Measurements from ENCODE around the gene ATP5IF1.
A peak's percentile ranks its signal among the peaks of the same experiment; 100 is the strongest.

ATP5IF1 gene

DNA sequence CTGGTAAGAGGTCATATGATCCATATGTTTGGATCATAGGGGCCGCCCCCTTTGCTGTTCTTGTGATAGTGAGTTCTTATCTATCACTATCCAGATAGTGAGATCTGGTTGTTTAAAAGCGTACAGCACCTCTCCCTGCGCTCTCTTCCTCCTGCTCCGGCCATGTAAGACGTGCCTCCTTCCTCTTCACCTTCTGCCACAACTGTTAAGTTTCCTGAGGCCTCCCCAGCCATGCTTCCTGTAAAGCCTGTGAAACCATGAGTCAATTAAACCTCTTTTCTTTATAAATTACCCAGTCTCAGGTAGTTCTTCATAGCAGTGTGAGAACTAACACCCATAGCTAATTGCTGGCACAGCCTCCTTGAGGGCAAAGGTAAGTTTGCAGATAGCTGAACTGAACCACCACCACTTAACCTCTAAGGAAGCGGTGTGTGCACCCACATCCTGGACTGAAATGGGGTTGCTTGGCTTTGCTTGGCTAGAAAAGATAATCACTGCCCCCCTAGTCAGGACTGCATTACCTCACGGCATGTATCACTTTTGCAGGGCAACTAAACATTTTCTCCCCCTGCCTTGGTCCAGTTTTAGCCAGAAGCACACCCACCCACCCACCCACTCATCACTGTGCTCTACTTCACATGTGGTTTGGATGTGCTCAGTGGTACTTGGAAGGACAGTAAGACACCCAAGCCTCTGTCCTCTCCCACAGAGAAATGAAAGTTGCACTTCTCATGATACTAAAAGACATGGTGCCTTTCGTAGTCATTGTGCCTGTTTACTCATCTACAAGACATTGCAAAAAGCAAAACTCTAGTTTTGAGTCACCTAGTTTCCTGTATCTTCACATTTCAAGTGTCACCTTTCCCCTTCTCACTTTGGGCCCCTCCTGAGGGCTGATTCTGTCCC lies 36.3 kb upstream of the ATP5IF1 start:
- peaks cover 27 to 30% of the 10 kb centered on the region in 2 donors for H3K4me1 ChIP-seq (ENCODE audit: control insufficient read depth in 1 of 2, insufficient read depth in 2 of 2, low read length in 2 of 2)
- no peaks in the 10 kb centered on the region for H3K27me3 ChIP-seq (ENCODE audit: control insufficient read depth in 1 of 2, insufficient read depth in 2 of 2, low read length in 2 of 2)
- no peaks in the 10 kb centered on the region for H3K9me3 ChIP-seq (ENCODE audit: control insufficient read depth in 1 of 2, low read length in 2 of 2)
- peak overlapping the region; percentile 15 to 21 for H3K4me3 ChIP-seq (ENCODE audit: low read depth in 1 of 2, low read length in 2 of 2)
- H3K9ac ChIP-seq (ENCODE audit: low read depth in 1 of 2, low read length in 2 of 2) = no peak overlapping the region
- H3K27ac ChIP-seq (ENCODE audit: low read depth, low read length) = no peak overlapping the region
- H3K36me3 ChIP-seq (ENCODE audit: control insufficient read depth in 1 of 2, insufficient read depth in 2 of 2, low read length in 2 of 2) = peaks cover 21 to 52% of the 10 kb centered on the region in 2 donors

DNA sequence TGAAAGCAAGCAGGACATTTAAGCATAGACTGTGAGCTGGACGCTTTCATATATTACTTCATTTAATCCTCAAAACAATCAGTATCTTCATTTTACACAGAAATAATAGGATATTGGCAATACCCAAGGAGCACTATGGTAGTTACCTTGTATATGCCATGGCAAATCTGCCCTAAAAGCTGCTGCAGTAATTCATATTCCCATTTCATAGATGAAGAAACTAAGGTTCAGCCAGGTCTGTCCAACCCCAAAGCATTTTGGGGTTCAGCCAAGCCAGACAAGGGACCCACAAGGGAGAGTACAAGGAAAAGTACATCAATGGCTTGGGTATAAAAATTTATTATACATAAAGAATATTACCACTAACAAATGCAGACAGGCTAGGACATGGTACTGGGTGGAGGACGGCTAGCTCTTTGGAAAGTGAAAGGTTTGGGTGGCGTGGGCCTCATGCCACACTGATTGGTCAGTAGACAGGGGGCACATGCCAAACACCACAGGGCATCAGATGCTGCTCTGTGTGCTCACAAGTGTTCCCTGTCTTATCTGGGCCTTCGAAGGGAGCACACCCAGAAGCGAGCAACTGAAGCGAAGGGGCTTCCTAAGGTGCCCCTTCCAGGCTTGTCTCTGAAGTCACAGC lies 35.6 kb upstream of the ATP5IF1 start:
- Histone ChIP-seq H3K4me1 (ENCODE audit: control insufficient read depth in 1 of 2, insufficient read depth in 2 of 2, low read length in 2 of 2) (peaks cover 27 to 34% of the 10 kb centered on the region in 2 donors), H3K9me3 (ENCODE audit: control insufficient read depth in 1 of 2, low read length in 2 of 2) (no peaks in the 10 kb centered on the region), H3K4me3 (ENCODE audit: low read depth in 1 of 2, low read length in 2 of 2) (peak overlapping the region in 1 of 2 donors; percentile 15), H3K9ac (ENCODE audit: low read depth in 1 of 2, low read length in 2 of 2) (no peak overlapping the region), H3K36me3 (ENCODE audit: control insufficient read depth in 1 of 2, insufficient read depth in 2 of 2, low read length in 2 of 2) (peaks cover 21 to 54% of the 10 kb centered on the region in 2 donors), H3K27me3 (ENCODE audit: control insufficient read depth in 1 of 2, insufficient read depth in 2 of 2, low read length in 2 of 2) (no peaks in the 10 kb centered on the region), H3K27ac (ENCODE audit: low read depth, low read length) (no peak overlapping the region)

DNA sequence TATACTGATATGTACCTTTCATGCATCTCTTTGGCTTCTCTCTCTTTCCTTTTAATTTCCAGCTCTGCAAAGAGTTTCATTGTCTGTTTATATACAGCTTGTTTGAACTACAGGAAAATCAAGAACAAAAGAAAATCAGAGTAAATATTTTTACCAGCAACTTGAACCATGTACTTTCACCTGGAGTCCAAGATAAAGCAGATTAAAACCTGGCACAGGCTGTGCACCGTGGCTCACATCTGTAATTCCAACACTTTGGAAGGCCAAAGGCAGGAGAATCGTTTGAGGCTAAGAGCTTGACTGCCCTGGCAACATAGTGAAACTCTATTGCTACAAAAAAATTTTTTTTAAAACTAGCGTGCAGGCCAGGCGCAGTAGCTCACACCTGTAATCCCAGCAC lies 30.7 kb upstream of the ATP5IF1 start:
- Histone ChIP-seq H3K36me3 (ENCODE audit: control insufficient read depth in 1 of 2, insufficient read depth in 2 of 2, low read length in 2 of 2) (peaks cover 24 to 57% of the 10 kb centered on the region in 2 donors), H3K9ac (ENCODE audit: low read depth in 1 of 2, low read length in 2 of 2) (no peak overlapping the region), H3K4me1 (ENCODE audit: control insufficient read depth in 1 of 2, insufficient read depth in 2 of 2, low read length in 2 of 2) (peaks cover 9 to 16% of the 10 kb centered on the region in 2 donors), H3K4me3 (ENCODE audit: low read depth in 1 of 2, low read length in 2 of 2) (no peak overlapping the region), H3K27me3 (ENCODE audit: control insufficient read depth in 1 of 2, insufficient read depth in 2 of 2, low read length in 2 of 2) (no peaks in the 10 kb centered on the region), H3K9me3 (ENCODE audit: control insufficient read depth in 1 of 2, low read length in 2 of 2) (no peaks in the 10 kb centered on the region), H3K27ac (ENCODE audit: low read depth, low read length) (no peak overlapping the region)

DNA sequence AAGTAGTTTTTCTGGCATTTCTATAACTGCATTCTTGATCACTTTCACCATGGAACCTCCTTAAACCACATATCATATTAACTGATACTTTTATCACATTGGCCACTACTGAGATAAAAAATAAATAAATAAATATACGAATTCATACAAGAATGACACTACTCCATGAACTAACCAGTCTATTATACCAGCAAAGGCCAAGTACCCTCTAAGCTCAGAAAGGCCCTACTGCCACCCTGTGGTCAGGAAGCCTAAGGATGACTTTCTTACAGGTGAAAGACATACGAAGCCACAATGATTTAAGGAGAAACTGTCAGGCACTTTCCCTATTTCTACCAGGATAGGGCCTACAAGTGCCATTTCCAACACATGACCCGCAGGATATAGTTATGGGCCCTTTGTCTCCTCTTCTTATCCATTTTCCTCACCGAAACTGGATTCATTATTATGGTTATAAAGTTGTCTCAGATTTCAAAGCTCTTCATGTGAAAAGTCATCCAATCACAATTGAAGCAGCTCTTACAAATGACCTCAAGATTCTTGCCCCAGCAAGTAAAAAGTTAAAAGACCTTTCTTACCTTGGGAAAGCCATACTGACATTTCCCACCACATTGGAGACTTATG lies 27.0 kb upstream of the ATP5IF1 start:
- peaks cover 5 to 15% of the 10 kb centered on the region in 2 donors for H3K4me1 ChIP-seq (ENCODE audit: control insufficient read depth in 1 of 2, insufficient read depth in 2 of 2, low read length in 2 of 2)
- no peaks in the 10 kb centered on the region for H3K27me3 ChIP-seq (ENCODE audit: control insufficient read depth in 1 of 2, insufficient read depth in 2 of 2, low read length in 2 of 2)
- no peak overlapping the region for H3K27ac ChIP-seq (ENCODE audit: low read depth, low read length)
- no peaks in the 10 kb centered on the region for H3K9me3 ChIP-seq (ENCODE audit: control insufficient read depth in 1 of 2, low read length in 2 of 2)
- H3K9ac ChIP-seq (ENCODE audit: low read depth in 1 of 2, low read length in 2 of 2) = no peak overlapping the region
- H3K36me3 ChIP-seq (ENCODE audit: control insufficient read depth in 1 of 2, insufficient read depth in 2 of 2, low read length in 2 of 2) = peaks cover 18 to 57% of the 10 kb centered on the region in 2 donors
- no peak overlapping the region for H3K4me3 ChIP-seq (ENCODE audit: low read depth in 1 of 2, low read length in 2 of 2)

DNA sequence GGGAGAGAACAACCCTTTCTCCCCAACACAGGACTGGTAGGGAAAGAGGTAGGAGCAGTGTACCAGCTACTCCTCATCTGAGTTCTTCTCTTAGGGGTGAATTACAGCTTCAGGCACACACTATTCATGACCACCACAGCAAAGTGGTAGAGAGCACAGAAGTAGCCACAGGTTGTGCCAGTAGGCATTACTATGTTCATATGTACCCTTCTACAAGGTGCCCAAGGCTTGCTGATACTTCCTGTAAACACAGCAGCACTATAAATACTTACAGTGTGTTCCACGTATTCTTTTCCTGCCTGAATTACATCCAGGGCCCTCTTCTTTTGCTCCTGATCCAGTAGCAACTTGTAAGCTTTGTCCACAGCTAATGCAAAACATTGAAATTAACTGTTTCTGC lies 26.2 kb upstream of the ATP5IF1 start:
- no peaks in the 10 kb centered on the region for H3K9me3 ChIP-seq (ENCODE audit: control insufficient read depth in 1 of 2, low read length in 2 of 2)
- peaks cover 20 to 56% of the 10 kb centered on the region in 2 donors for H3K36me3 ChIP-seq (ENCODE audit: control insufficient read depth in 1 of 2, insufficient read depth in 2 of 2, low read length in 2 of 2)
- H3K27me3 ChIP-seq (ENCODE audit: control insufficient read depth in 1 of 2, insufficient read depth in 2 of 2, low read length in 2 of 2) = no peaks in the 10 kb centered on the region
- no peak overlapping the region for H3K4me3 ChIP-seq (ENCODE audit: low read depth in 1 of 2, low read length in 2 of 2)
- no peak overlapping the region for H3K9ac ChIP-seq (ENCODE audit: low read depth in 1 of 2, low read length in 2 of 2)
- H3K4me1 ChIP-seq (ENCODE audit: control insufficient read depth in 1 of 2, insufficient read depth in 2 of 2, low read length in 2 of 2) = peaks cover 3 to 10% of the 10 kb centered on the region in 2 donors
- no peak overlapping the region for H3K27ac ChIP-seq (ENCODE audit: low read depth, low read length)

DNA sequence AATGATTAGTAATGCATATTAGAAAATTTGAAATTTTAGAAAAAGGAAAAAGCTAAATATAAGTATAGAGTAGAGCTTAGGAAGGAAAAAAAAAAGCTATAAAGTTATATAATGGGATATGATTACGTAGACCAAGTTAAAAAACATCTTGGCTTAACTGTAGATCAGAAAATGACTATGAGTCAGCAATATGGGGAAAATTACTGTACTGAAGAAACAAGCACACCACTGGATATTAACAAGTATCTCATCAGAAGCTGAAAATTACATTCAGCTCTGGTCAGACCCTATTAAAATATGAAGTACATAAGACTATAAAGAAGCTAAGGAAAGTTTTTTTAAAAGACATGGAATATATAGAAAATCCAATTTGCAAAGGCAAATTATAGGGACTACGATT lies 22.6 kb upstream of the ATP5IF1 start:
- Histone ChIP-seq H3K27me3 (ENCODE audit: control insufficient read depth in 1 of 2, insufficient read depth in 2 of 2, low read length in 2 of 2) (no peaks in the 10 kb centered on the region), H3K9ac (ENCODE audit: low read depth in 1 of 2, low read length in 2 of 2) (no peak overlapping the region), H3K36me3 (ENCODE audit: control insufficient read depth in 1 of 2, insufficient read depth in 2 of 2, low read length in 2 of 2) (peaks cover 18 to 48% of the 10 kb centered on the region in 2 donors), H3K4me3 (ENCODE audit: low read depth in 1 of 2, low read length in 2 of 2) (no peak overlapping the region), H3K4me1 (ENCODE audit: control insufficient read depth in 1 of 2, insufficient read depth in 2 of 2, low read length in 2 of 2) (no peaks in the 10 kb centered on the region), H3K27ac (ENCODE audit: low read depth, low read length) (no peak overlapping the region), H3K9me3 (ENCODE audit: control insufficient read depth in 1 of 2, low read length in 2 of 2) (no peaks in the 10 kb centered on the region)

DNA sequence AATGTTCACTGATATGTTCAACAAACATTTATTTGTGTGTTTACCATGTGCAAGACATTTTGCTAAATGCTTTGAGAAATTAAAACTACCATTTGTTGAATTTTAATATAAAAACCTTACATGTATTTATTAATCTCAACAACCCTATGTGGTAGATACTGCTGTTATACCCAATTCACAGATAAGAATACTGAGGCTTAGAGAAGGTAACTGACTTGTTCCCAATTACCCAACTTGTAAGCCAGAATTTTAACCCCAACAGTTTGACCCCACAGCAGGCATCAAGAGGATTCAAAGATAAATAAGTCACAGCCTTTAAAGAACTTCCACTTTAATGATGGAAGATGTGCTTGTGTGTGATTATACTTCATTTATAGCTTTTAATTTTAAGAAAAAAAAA lies 6.8 kb upstream of the ATP5IF1 start:
- Histone ChIP-seq H3K9ac (ENCODE audit: low read depth in 1 of 2, low read length in 2 of 2) (no peak overlapping the region), H3K4me3 (ENCODE audit: low read depth in 1 of 2, low read length in 2 of 2) (no peak overlapping the region), H3K4me1 (ENCODE audit: control insufficient read depth in 1 of 2, insufficient read depth in 2 of 2, low read length in 2 of 2) (peaks cover 0 to 18% of the 10 kb centered on the region in 2 donors), H3K36me3 (ENCODE audit: control insufficient read depth in 1 of 2, insufficient read depth in 2 of 2, low read length in 2 of 2) (peaks cover 7 to 41% of the 10 kb centered on the region in 2 donors), H3K27ac (ENCODE audit: low read depth, low read length) (no peak overlapping the region), H3K9me3 (ENCODE audit: control insufficient read depth in 1 of 2, low read length in 2 of 2) (no peaks in the 10 kb centered on the region), H3K27me3 (ENCODE audit: control insufficient read depth in 1 of 2, insufficient read depth in 2 of 2, low read length in 2 of 2) (no peaks in the 10 kb centered on the region)

DNA sequence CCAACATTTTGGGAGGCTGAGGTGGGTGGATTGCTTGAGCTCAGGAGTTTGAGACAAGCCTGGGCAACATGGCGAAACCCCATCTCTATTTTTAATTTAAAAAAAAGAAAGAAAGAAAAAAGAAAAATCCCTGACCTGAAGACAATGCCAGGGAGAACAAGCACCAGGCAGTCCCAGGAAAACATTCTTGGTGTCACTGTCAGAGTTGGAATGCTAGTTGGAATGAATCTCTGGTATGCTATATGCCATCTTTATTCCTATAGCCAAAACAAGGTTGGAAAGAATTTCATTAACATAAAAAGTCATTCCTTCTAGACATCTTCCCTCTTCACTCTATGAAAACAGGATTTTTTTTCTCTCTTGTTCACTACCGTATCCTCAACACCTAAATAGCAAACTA lies 5.9 kb upstream of the ATP5IF1 start:
- Histone ChIP-seq H3K27me3 (ENCODE audit: control insufficient read depth in 1 of 2, insufficient read depth in 2 of 2, low read length in 2 of 2) (no peaks in the 10 kb centered on the region), H3K27ac (ENCODE audit: low read depth, low read length) (no peak overlapping the region), H3K9ac (ENCODE audit: low read depth in 1 of 2, low read length in 2 of 2) (no peak overlapping the region), H3K4me3 (ENCODE audit: low read depth in 1 of 2, low read length in 2 of 2) (no peak overlapping the region), H3K36me3 (ENCODE audit: control insufficient read depth in 1 of 2, insufficient read depth in 2 of 2, low read length in 2 of 2) (peaks cover 1 to 35% of the 10 kb centered on the region in 2 donors), H3K9me3 (ENCODE audit: control insufficient read depth in 1 of 2, low read length in 2 of 2) (no peaks in the 10 kb centered on the region), H3K4me1 (ENCODE audit: control insufficient read depth in 1 of 2, insufficient read depth in 2 of 2, low read length in 2 of 2) (peaks cover 0 to 18% of the 10 kb centered on the region in 2 donors)

DNA sequence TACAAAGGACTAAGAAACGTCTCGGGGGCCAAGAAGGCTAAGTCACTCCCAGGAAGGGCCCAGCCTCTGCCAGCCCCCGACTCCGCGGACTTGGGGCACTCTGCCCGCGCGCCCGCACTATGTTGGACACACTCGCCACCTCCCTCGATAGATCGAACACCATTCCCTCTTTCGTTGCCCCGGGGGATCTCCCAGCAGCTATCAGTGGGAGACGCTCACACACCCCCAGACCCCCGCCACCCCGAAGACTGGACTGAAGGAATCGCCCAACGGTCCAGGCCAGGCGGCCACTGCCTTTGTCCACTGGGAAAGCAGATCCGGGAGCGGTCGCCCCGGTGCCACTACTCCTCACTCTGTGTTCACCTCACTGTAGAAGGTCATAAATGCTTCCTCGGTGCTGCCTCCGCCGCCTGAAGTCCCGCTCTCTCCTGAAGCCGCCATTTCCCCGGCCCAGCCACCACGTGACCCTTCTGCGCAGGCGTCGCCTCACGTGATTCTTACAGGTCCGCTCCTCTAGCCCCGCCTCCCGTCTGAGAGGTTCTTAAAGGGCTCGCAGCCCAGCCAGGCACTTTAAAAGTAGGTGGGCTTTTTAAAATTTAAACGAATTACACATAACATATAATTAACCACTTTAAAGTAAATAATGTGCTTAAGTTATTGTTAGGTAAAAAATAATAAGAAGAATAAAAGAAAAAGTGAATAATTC lies 3.2 kb upstream of the ATP5IF1 start, which contains the start of gene DNAJC8:
Gene DNAJC8, minus strand, starts transcription at position 472 of the 706 bp plus-strand sequence. Its CDS starts 31 bp downstream, at position 441.
- Histone ChIP-seq H3K9me3 (ENCODE audit: control insufficient read depth in 1 of 2, low read length in 2 of 2) (no peaks in the 10 kb centered on the region), H3K27me3 (ENCODE audit: control insufficient read depth in 1 of 2, insufficient read depth in 2 of 2, low read length in 2 of 2) (no peaks in the 10 kb centered on the region), H3K27ac (ENCODE audit: low read depth, low read length) (peak within 1 kb of the TSS; percentile 47), H3K36me3 (ENCODE audit: control insufficient read depth in 1 of 2, insufficient read depth in 2 of 2, low read length in 2 of 2) (peaks cover 0 to 18% of the 10 kb centered on the region in 2 donors), H3K4me3 (ENCODE audit: low read depth in 1 of 2, low read length in 2 of 2) (peak within 1 kb of the TSS; percentile 98 to 100), H3K4me1 (ENCODE audit: control insufficient read depth in 1 of 2, insufficient read depth in 2 of 2, low read length in 2 of 2) (peaks cover 10 to 30% of the 10 kb centered on the region in 2 donors), H3K9ac (ENCODE audit: low read depth in 1 of 2, low read length in 2 of 2) (peak within 1 kb of the TSS; percentile 96 to 98)
